ENCODE data around the gene ATXN1. TPM values are rescaled to one million over a fixed set of nuclear protein-coding genes. Genes with fewer than 3 reads are reported as not detected.

The ATXN1 gene
- total RNA-seq, 1 donor from 2014 or later = 6.1 TPM

DNA sequence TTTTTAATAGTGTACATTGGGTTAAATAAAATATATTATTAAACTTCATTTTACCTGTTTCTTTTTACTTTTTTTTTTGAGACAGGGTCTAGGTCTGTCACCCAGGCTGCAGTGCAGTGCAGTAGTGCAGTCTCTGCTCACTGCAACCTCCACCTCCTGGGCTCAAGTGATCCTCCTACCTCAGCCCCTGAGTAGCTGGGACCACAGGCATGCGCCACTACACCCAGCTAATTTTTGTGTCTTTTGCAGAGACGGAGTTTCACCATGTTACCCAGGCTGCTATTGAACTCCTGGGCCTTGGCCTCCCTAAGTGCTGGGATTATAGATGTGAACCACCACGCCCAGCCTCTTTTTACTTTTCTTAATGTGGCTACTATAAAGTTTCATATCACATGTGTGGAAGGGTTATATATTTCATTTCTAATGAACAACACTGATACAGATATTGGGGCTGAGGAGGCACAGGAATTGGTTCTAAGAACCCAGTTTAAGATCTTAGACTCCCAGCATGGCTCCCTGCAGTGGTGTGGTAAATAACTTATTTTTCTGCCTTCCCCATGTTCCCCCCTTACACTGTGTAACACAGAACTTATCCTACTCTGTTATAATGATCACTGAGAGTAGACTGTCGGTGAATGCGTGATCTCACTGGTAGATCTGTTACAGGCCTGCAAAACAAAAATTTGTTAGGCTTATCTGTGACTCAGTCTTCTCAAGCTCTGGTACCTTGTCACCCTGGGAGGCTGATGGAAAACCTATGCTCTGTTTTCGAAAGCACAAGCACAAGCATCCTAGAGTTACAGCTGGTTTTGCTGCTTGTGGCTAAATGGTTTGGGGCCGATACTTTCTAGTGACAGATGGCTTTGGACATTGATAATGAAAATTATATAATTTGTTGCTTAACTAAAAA lies 5.8 kb upstream of the ATXN1 start:
- TF ChIP-seq, protein P1, sequence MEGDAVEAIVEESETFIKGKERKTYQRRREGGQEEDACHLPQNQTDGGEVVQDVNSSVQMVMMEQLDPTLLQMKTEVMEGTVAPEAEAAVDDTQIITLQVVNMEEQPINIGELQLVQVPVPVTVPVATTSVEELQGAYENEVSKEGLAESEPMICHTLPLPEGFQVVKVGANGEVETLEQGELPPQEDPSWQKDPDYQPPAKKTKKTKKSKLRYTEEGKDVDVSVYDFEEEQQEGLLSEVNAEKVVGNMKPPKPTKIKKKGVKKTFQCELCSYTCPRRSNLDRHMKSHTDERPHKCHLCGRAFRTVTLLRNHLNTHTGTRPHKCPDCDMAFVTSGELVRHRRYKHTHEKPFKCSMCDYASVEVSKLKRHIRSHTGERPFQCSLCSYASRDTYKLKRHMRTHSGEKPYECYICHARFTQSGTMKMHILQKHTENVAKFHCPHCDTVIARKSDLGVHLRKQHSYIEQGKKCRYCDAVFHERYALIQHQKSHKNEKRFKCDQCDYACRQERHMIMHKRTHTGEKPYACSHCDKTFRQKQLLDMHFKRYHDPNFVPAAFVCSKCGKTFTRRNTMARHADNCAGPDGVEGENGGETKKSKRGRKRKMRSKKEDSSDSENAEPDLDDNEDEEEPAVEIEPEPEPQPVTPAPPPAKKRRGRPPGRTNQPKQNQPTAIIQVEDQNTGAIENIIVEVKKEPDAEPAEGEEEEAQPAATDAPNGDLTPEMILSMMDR (conservative IDR thresholded peaks at IDR 0.05; ENCODE audit: low read depth, low read length) = no peak
- DNase-seq (ENCODE audit: low read depth) = no peak
- no peak overlapping the region for H3K4me3 ChIP-seq (ENCODE audit: low read depth, low read length)

DNA sequence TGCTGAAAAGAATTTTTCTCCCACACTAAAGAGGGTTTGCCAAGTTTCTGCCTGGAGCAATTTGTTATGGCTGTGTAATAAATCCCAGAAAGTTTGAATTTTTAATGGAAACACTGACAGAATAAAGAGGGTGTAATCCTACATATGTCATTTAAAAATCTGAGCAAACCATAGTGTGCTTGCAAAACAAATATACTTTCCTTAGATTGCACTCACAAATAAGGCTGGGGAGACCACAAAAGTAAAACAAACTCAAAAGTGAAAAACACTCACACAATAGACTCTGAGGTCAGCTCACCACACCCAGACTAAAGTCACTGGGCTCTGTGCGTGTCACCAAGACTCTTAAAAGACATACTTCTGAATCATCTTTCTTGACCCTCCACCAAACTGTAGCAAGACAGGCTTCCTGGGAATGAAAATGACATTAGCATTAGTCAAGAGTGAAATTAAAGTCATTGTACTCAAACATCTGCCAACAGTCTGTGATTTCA lies 4.8 kb upstream of the ATXN1 start:
- TF ChIP-seq, protein P1 (conservative IDR thresholded peaks at IDR 0.05; ENCODE audit: low read depth, low read length) = no peak
- H3K4me3 ChIP-seq (ENCODE audit: low read depth, low read length) = no peak overlapping the region
- DNase-seq (ENCODE audit: low read depth) = no peak

DNA sequence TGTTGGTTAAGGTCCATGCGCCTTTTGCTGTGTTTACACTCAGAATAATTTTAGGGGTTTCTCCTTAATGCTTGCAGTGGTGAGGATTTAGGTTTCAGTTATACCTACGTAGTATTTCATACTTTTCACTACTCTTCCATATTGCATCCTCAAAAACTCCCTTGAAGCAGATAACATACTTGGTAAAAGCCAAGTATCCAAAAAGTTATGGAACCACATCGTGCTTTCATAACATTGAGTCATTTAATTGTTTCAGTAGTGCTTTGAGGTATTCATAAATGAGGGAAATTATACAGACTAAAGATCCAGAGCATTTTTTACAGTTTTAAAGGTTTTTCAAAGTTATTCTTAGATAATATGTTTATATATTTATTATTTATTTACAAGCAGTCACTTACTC lies 4.0 kb upstream of the ATXN1 start:
- TF ChIP-seq, protein P1 (conservative IDR thresholded peaks at IDR 0.05; ENCODE audit: low read depth, low read length) = no peak
- no peak overlapping the region for H3K4me3 ChIP-seq (ENCODE audit: low read depth, low read length)
- no peak for DNase-seq (ENCODE audit: low read depth)

DNA sequence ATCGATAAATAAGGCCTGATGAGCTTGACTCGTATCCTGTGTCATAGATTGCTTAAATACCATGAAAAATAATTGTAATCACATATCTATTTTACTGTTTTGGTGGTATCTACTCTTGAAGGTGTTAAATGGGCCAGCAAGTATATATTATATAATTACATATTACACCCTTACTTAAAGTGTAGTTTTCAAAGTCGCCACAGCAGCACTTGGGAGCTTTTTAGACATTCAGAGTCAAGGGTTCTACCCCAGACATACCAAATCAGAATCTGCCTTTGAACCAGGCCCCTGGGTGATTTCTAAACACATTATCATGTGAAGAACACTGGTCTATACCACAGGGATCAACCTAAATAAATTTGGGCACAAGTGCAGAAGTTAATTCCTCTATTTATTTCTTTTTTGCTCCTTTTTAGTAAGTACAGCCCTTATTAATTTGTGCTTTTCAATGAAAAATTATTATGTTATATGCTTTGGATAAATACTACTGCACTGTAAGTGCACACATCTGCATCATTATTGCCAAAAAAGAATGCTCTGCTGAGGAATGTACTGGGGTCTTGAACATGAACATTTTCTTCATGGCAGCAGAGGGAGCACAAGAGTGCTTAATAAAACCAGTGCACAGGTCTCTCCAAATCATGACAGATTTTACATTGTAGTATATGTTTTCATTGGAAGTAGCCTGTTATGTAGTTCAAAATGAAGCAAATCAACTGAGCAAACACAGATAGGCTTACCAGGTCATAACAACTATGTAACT lies 3.1 kb upstream of the ATXN1 start:
- no peak for DNase-seq (ENCODE audit: low read depth)
- TF ChIP-seq, protein P1 (conservative IDR thresholded peaks at IDR 0.05; ENCODE audit: low read depth, low read length) = peak; percentile 60
- no peak overlapping the region for H3K4me3 ChIP-seq (ENCODE audit: low read depth, low read length)

DNA sequence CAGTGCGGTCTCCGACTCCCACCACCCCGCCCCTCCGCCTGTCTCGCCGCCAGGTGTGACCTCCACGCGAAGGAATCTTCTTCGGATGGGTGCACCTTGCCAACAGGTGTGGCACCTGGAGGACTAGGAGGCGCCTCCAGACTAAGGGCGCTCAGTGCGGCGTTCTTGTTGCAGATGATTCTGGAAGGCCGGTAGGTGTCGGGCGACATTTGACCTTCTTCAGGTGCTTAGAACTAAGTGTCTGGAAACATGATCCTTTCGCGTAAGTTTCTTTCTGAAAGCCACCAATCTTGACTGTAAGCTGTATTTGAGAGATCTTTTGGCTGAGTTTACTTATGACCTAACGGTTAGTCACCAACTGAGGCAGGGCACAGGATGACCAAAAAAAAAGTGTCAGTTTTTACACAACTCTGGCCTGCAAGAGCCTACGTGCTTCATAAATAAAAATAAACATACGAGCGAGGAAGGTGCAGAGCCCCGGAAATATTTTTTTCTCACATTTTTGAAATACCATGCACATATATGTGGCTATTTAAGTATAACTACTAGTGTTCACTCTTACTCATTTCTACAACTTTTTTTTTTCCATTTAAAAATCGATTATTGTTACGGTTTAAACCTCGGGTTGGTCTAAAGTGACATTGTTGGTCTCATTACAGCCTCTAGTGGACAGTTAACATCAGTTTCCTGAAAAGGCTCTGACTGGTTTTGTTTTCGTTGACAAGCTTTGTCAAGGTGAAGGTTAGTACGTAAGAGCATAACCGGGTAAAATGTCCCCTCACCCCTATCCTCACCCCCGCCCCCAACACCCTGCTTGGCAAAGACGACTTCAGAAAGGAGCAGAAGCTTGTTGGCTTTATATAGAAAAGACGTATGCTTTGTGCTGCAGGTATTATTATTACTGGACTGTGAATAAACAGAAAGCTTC lies 1.6 kb upstream of the ATXN1 start:
- peak overlapping the region; percentile 62 for H3K4me3 ChIP-seq (ENCODE audit: low read depth, low read length)
- no peak for DNase-seq (ENCODE audit: low read depth)
- TF ChIP-seq, protein P1 (conservative IDR thresholded peaks at IDR 0.05; ENCODE audit: low read depth, low read length) = peak; percentile 80

DNA sequence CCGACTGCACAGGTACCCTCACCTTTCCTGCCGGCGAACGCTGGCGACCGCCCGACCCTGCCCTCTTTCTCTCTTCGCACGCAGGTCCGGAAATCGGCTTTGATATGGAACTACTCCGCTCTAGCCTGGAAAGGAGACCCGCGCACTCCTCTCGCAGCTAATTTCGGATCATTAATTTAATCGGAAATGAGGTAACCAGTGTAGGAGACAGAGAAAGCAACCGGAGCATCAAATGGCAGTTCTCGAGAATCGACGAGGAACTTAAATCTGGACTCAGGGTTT lies 949 bp upstream of the ATXN1 start:
- no peak for DNase-seq (ENCODE audit: low read depth)
- TF ChIP-seq, protein P1 (conservative IDR thresholded peaks at IDR 0.05; ENCODE audit: low read depth, low read length) = no peak

More for the DNA sequence above, 949 bp upstream of the ATXN1 start:
- peak overlapping the region; percentile 62 for H3K4me3 ChIP-seq (ENCODE audit: low read depth, low read length)

Data from epithelial cell of proximal tubule (primary cell).